Activated T-helper 1 cell treated with anti-CD3 and anti-CD28 coated beads, Interleukin-12 subunit alpha, Interleukin-12 subunit beta, Interleukin-2, Interleukin-4 antibody, amounts not matched to agents 30 ng/mL and 10 ng/mL and 1 ng/mL, durations not matched to agents 14 hours and 24 hours and 36 hours (primary cell): Measurements from ENCODE around the gene METTL21C. TPM values are rescaled to one million over a fixed set of nuclear protein-coding genes. Genes with fewer than 3 reads are reported as not detected.
A peak's percentile ranks its signal among the peaks of the same experiment; 100 is the strongest.

Experiments used
- DNase-seq: peaks from one replicate; pipeline ENCODE4 v3.0.0; 2021; ENCODE audit warnings: low spot score
- H3K27ac Mint-ChIP-seq: one replicate; pipeline ENCODE4 v1.8.0; 2021; ENCODE audit warnings: mild to moderate bottlenecking, mixed read lengths
- H3K27me3 Mint-ChIP-seq: one replicate; pipeline ENCODE4 v1.8.0; 2022; ENCODE audit warnings: mild to moderate bottlenecking, moderate library complexity, mixed read lengths; ENCODE audit not compliant: insufficient read depth
- H3K36me3 Mint-ChIP-seq: one replicate; pipeline ENCODE4 v1.8.0; 2021; ENCODE audit warnings: low read depth, mixed read lengths
- H3K4me1 Mint-ChIP-seq: one replicate; pipeline ENCODE4 v1.8.0; 2021; ENCODE audit warnings: low read depth, mixed read lengths
- H3K4me3 Mint-ChIP-seq: one replicate; pipeline ENCODE4 v1.8.0; 2021; ENCODE audit warnings: mild to moderate bottlenecking, moderate library complexity, mixed read lengths
- H3K9me3 Mint-ChIP-seq: one replicate; pipeline ENCODE4 v1.8.0; 2021; ENCODE audit warnings: mixed read lengths
- intact Hi-C: fragments of 100-400 bp; cut with micrococcal nuclease; formaldehyde crosslinking; loops from one replicate; pipeline ENCODE4 v1.15.1; 2024
- total RNA-seq: library from RNA; stranded (reverse); gene quantifications from 2 replicates; pipeline ENCODE4 v1.2.3, GENCODE V29; 2022

METTL21C gene
- total RNA-seq, 1 donor from 2014 or later = not detected

DNA sequence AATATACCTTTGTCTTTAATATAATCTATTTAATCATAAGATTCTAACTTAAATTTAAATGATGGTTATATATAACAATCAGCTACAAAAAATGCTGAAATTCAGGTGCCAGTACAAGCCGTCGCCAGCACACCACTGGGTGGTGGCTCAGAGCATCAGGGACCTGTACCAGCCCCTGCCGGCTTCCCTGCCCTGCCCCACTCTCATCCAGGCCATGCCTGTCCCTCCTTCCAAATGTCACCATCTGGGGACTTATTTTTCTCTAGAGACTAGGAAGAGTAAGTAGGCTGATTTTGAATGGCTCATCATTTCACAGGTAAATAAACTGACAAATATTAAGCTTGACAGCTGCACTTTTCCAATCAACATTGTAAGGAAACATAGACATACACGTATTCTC, 1.6 kb downstream of the METTL21C start:
- H3K9me3 Mint-ChIP-seq = no peaks in the 10 kb centered on the region
- DNase-seq = no peak
- H3K36me3 Mint-ChIP-seq = no peaks in the 10 kb centered on the region
- H3K4me3 Mint-ChIP-seq = no peak overlapping the region
- H3K27me3 Mint-ChIP-seq = peaks cover 15% of the 10 kb centered on the region
- intact Hi-C loops = no loop called here
- H3K4me1 Mint-ChIP-seq = no peaks in the 10 kb centered on the region
- no peak overlapping the region for H3K27ac Mint-ChIP-seq

DNA sequence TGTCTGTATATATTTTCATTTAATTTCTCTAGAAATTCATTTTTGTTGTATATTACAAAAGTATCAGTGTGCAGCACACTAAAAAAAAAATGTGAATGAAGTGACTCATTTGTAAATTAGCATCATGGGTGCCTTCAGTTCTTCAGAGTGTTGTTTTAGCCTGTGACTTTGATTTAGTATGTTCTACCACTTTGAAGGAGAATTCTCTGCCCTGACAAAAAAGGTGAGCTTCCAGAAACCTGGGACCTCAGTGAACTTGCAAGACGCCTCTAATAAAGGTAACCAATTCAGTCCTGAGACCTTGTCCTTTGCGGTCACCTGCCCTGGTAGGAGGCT, 2.4 kb downstream of the METTL21C start:
- Mint-ChIP-seq H3K27me3 (peaks cover 17% of the 10 kb centered on the region), H3K27ac (no peak overlapping the region), H3K4me1 (no peaks in the 10 kb centered on the region), H3K4me3 (no peak overlapping the region), H3K36me3 (no peaks in the 10 kb centered on the region), H3K9me3 (no peaks in the 10 kb centered on the region)
- intact Hi-C loops = no loop called here
- DNase-seq = no peak

- Mint-ChIP-seq H3K9me3 (no peaks in the 10 kb centered on the region), H3K36me3 (no peaks in the 10 kb centered on the region), H3K4me1 (peaks cover 8% of the 10 kb centered on the region), H3K27me3 (peaks cover 17% of the 10 kb centered on the region), H3K4me3 (no peak overlapping the region), H3K27ac (no peak overlapping the region)
- intact Hi-C loops = no loop called here
- no peak for DNase-seq
These were observed 4.0 kb downstream of the METTL21C start for GRCh38 chr13:102690883-102691282.

DNA sequence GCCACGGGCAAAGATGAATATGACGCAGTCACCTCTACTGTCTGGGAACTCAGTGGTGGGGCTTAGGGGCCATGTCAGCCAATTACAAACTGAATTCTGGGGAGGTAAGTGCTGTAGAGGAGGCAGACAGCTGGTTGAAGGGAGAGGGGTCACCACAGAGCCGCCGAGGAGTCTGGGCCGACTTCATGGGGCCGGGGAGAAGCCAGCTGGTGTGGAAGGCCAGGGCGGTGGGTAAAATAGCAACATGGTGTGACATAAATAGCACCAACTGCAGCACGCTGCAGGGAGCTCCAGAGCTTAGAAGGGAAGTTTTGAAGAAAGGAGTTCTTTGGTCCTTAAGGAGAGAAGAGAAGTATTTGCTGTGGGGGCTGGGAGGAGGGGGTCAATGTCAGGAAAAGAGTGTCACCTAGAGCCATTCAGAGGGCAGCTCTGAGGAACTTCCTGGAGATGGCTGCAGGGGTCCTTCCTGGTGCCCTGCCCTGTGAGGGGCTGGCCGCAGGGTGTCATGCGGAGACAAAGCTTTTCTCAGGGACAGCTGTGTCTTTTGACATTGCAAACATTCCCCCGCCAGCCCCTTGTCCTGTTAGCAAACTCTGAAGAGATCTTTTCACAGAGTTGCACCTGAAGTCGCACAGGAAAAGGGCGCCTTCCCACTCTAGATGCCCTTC, 6.4 kb downstream of the METTL21C start:
- Mint-ChIP-seq H3K4me3 (no peak overlapping the region), H3K4me1 (peaks cover 10% of the 10 kb centered on the region), H3K27ac (no peak overlapping the region), H3K36me3 (peaks cover 3% of the 10 kb centered on the region), H3K27me3 (peaks cover 13% of the 10 kb centered on the region), H3K9me3 (no peaks in the 10 kb centered on the region)
- intact Hi-C loops = no loop called here
- no peak for DNase-seq

DNA sequence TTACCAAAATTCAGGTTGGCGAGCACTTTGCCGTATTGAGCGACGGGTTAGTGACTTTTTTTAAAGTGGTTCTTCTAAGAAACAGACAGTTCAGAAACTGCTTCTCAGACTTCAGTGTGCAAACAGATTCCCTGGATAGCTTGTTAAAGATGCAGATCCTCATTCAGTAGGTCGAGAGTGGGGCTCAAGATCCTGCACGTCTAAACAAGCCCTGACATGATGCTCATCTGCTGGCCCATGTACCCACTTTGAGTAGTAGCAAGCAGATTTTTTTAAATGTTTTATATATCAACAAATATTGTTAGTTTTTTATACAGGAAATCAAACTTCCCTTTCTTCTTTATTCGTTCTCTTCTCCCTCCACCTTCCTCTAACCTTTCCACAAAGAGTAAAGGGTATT, 7.3 kb downstream of the METTL21C start:
- Mint-ChIP-seq H3K27ac (no peak overlapping the region), H3K27me3 (peaks cover 6% of the 10 kb centered on the region), H3K9me3 (no peaks in the 10 kb centered on the region), H3K4me3 (no peak overlapping the region), H3K36me3 (peaks cover 3% of the 10 kb centered on the region), H3K4me1 (peaks cover 18% of the 10 kb centered on the region)
- intact Hi-C loops = no loop called here
- no peak for DNase-seq

DNA sequence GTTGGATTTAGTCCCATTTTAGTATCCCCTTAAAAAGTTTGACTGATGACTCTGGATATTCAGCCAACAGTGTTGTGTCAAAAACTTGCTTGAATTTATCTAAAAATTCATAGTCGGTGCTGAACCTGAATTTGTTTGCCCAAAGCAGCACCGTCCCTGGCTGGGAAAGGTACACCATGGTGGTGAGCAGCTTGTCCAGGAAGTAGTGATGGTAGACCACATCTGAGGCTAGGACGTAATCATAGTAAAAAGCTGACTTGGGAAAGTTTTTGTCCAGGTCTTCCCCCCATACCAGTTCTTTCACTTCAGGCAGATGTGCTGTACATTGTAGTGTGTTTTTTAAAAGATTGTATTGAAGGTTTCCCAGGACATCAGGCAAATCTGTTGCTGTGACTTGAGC, 8.8 kb downstream of the METTL21C start:
- H3K27me3 Mint-ChIP-seq = peaks cover 5% of the 10 kb centered on the region
- no peaks in the 10 kb centered on the region for H3K9me3 Mint-ChIP-seq
- DNase-seq = no peak
- no peak overlapping the region for H3K27ac Mint-ChIP-seq
- no peak overlapping the region for H3K4me3 Mint-ChIP-seq
- peaks cover 27% of the 10 kb centered on the region for H3K4me1 Mint-ChIP-seq
- peaks cover 5% of the 10 kb centered on the region for H3K36me3 Mint-ChIP-seq
- intact Hi-C loops = no loop called here

DNA sequence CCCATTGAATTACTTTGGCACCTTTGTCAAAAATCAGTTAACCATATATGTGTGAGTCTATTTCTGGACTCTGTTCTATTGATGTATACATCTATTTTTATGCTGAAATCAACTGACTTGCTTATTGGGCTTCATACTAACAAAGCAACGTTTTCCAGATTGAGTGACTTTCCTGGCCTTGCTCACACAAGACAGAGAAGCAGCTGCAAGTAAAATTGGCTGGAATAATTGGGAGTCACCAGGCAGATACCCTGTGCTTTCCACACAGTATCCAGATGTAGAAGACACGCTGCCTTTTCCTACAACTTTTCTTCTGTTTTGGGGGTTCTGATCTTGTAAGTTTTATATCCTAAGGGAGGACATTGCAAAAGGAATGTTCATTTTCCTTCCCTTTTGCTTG, 11.2 kb downstream of the METTL21C start:
- Mint-ChIP-seq H3K27me3 (peaks cover 5% of the 10 kb centered on the region), H3K4me1 (peaks cover 47% of the 10 kb centered on the region), H3K27ac (no peak overlapping the region), H3K4me3 (no peak overlapping the region), H3K36me3 (peaks cover 14% of the 10 kb centered on the region), H3K9me3 (no peaks in the 10 kb centered on the region)
- no peak for DNase-seq
- intact Hi-C loops = loop anchor here (5.0 kb wide), 2 partner anchors 89 to 164 kb away; partner anchors contain the start of genes ERCC5 and TEX30

- H3K27me3 Mint-ChIP-seq = no peaks in the 10 kb centered on the region
- intact Hi-C loops = loop anchor here (5.0 kb wide), 2 partner anchors 90 to 165 kb away; partner anchors contain the start of genes ERCC5 and TEX30
- peaks cover 19% of the 10 kb centered on the region for H3K36me3 Mint-ChIP-seq
- H3K4me3 Mint-ChIP-seq = no peak overlapping the region
- H3K4me1 Mint-ChIP-seq = peaks cover 47% of the 10 kb centered on the region
- DNase-seq = no peak
- H3K9me3 Mint-ChIP-seq = no peaks in the 10 kb centered on the region
- H3K27ac Mint-ChIP-seq = no peak overlapping the region
These were observed 12.1 kb downstream of the METTL21C start for GRCh38 chr13:102682727-102683126.

GRCh38 chr13:102682211-102682610, 12.6 kb downstream of the METTL21C start:
- Mint-ChIP-seq H3K4me3 (no peak overlapping the region), H3K27me3 (no peaks in the 10 kb centered on the region), H3K36me3 (peaks cover 23% of the 10 kb centered on the region), H3K9me3 (no peaks in the 10 kb centered on the region), H3K27ac (no peak overlapping the region), H3K4me1 (peaks cover 47% of the 10 kb centered on the region)
- DNase-seq = no peak
- intact Hi-C loops = loop anchor here (5.0 kb wide), 2 partner anchors 90 to 165 kb away; partner anchors contain the start of genes ERCC5 and TEX30

- H3K4me1 Mint-ChIP-seq = peaks cover 41% of the 10 kb centered on the region
- no peaks in the 10 kb centered on the region for H3K9me3 Mint-ChIP-seq
- no peak for DNase-seq
- H3K27ac Mint-ChIP-seq = peak overlapping the region; percentile 54
- H3K4me3 Mint-ChIP-seq = peak overlapping the region; percentile 35
- intact Hi-C loops = loop anchor here (2.0 to 5.0 kb wide), 4 partner anchors 88 to 166 kb away; partner anchors contain the start of genes ERCC5 and TEX30
- H3K27me3 Mint-ChIP-seq = no peaks in the 10 kb centered on the region
- H3K36me3 Mint-ChIP-seq = peaks cover 29% of the 10 kb centered on the region
These were observed 13.8 kb downstream of the METTL21C start for GRCh38 chr13:102680842-102681740.

DNA sequence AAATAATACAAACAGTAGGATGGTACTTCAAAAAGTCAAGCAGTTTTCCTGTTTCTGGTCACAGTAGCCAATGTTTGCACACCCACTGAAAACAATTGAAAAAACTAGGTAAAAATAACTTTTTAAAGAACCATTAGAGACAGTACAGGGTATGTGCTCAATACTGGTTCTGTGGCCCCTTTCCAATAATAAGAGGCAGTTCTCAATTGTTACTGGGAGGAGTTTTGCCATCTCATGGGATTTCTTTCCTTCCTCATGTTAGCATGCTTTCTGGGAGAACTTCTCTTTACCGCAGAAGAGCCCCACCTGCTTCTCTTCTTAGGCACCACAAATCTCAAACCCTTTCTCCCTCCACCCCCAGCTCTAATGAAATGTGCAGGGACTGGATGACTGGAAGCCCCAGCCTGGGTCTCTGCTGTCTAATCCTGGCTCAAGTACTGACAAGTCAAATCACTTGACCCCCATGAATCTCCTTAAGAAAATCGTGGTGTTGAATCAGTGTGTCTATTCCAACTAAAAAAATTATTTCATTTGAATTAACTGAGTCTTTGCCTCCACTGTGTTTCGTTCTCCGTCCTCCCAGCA, 14.6 kb downstream of the METTL21C start:
- Mint-ChIP-seq H3K27ac (peak overlapping the region; percentile 54), H3K4me1 (peaks cover 37% of the 10 kb centered on the region), H3K27me3 (no peaks in the 10 kb centered on the region), H3K4me3 (peak overlapping the region; percentile 35), H3K9me3 (no peaks in the 10 kb centered on the region), H3K36me3 (peaks cover 29% of the 10 kb centered on the region)
- DNase-seq = no peak
- intact Hi-C loops = loop anchor here (2.0 to 5.0 kb wide), 4 partner anchors 87 to 167 kb away; partner anchors contain the start of genes ERCC5 and TEX30

GRCh38 chr13:102679449-102680132, 15.3 kb downstream of the METTL21C start:
- Mint-ChIP-seq H3K36me3 (peaks cover 28% of the 10 kb centered on the region), H3K4me3 (no peak overlapping the region), H3K4me1 (peaks cover 37% of the 10 kb centered on the region), H3K9me3 (no peaks in the 10 kb centered on the region), H3K27ac (no peak overlapping the region), H3K27me3 (no peaks in the 10 kb centered on the region)
- no peak for DNase-seq
- intact Hi-C loops = loop anchor here (2.0 to 5.0 kb wide), 4 partner anchors 87 to 168 kb away; partner anchors contain the start of genes ERCC5 and TEX30
